ENCODE results near the gene SKAP1. TPM values are rescaled to one million over a fixed set of nuclear protein-coding genes. Genes with fewer than 3 reads are reported as not detected.

Gene SKAP1
- total RNA-seq, 1 donor from 2014 or later, result not detected

GRCh38 chr17:48241131-48241591, 188.9 kb downstream of the SKAP1 start:
- H3K27ac ChIP-seq (ENCODE audit: low read depth, low read length), result peak overlapping the region; percentile 54
- H3K4me2 ChIP-seq (ENCODE audit: low read length), result peak overlapping the region; percentile 66
- FAIRE-seq (no peak), DNase-seq (ENCODE audit: low read depth) (peak; percentile 73)
- H4K20me1 ChIP-seq (ENCODE audit: insufficient read depth, low read length), result no peaks in the 10 kb centered on the region
- no peaks in the 10 kb centered on the region for H3K36me3 Mint-ChIP-seq (ENCODE audit: low read depth, unreplicated experiment)
- no peaks in the 10 kb centered on the region for H3K36me3 ChIP-seq (ENCODE audit: insufficient read depth, low read length)
- peaks cover 41% of the 10 kb centered on the region for H3K4me1 Mint-ChIP-seq (ENCODE audit: low read depth, unreplicated experiment)
- no peaks in the 10 kb centered on the region for H3K27me3 Mint-ChIP-seq (ENCODE audit: low read depth, unreplicated experiment)
- TF ChIP-seq EZH2 (IDR thresholded peaks at IDR 0.05; ENCODE audit: insufficient read depth, low read length), result no peak
- TF ChIP-seq, protein P1, sequence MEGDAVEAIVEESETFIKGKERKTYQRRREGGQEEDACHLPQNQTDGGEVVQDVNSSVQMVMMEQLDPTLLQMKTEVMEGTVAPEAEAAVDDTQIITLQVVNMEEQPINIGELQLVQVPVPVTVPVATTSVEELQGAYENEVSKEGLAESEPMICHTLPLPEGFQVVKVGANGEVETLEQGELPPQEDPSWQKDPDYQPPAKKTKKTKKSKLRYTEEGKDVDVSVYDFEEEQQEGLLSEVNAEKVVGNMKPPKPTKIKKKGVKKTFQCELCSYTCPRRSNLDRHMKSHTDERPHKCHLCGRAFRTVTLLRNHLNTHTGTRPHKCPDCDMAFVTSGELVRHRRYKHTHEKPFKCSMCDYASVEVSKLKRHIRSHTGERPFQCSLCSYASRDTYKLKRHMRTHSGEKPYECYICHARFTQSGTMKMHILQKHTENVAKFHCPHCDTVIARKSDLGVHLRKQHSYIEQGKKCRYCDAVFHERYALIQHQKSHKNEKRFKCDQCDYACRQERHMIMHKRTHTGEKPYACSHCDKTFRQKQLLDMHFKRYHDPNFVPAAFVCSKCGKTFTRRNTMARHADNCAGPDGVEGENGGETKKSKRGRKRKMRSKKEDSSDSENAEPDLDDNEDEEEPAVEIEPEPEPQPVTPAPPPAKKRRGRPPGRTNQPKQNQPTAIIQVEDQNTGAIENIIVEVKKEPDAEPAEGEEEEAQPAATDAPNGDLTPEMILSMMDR (IDR thresholded peaks at IDR 0.05; ENCODE audit: insufficient read depth, low read depth, low read length), result no peak
- peaks cover 49% of the 10 kb centered on the region for H3K4me1 ChIP-seq (ENCODE audit: insufficient read depth, low read length)
- no peaks in the 10 kb centered on the region for H3K9me3 ChIP-seq (ENCODE audit: insufficient read depth, low read depth, low read length)
- H3K27ac Mint-ChIP-seq (ENCODE audit: unreplicated experiment), result no peak overlapping the region
- H2AFZ ChIP-seq (ENCODE audit: low read depth, low read length), result peak overlapping the region; percentile 48
- no peaks in the 10 kb centered on the region for H3K9me3 Mint-ChIP-seq (ENCODE audit: unreplicated experiment)
- H3K4me3 Mint-ChIP-seq (ENCODE audit: unreplicated experiment), result peak overlapping the region; percentile 4
- H3K79me2 ChIP-seq (ENCODE audit: insufficient read depth, low read length), result no peaks in the 10 kb centered on the region
- H3K4me3 ChIP-seq (ENCODE audit: insufficient read depth, low read depth, low read length), result no peak overlapping the region
- no peaks in the 10 kb centered on the region for H3K27me3 ChIP-seq (ENCODE audit: insufficient read depth, low read length)
- H3K9ac ChIP-seq (ENCODE audit: low read length), result no peak overlapping the region

GRCh38 chr17:48240562-48241130, 189.4 kb downstream of the SKAP1 start:
- Histone ChIP-seq H3K9ac (ENCODE audit: low read length) (no peak overlapping the region), H3K4me1 (ENCODE audit: insufficient read depth, low read length) (peaks cover 49% of the 10 kb centered on the region), H3K36me3 (ENCODE audit: insufficient read depth, low read length) (no peaks in the 10 kb centered on the region), H3K9me3 (ENCODE audit: insufficient read depth, low read depth, low read length) (no peaks in the 10 kb centered on the region), H3K27me3 (ENCODE audit: insufficient read depth, low read length) (no peaks in the 10 kb centered on the region), H3K79me2 (ENCODE audit: insufficient read depth, low read length) (no peaks in the 10 kb centered on the region), H2AFZ (ENCODE audit: low read depth, low read length) (no peak overlapping the region), H4K20me1 (ENCODE audit: insufficient read depth, low read length) (no peaks in the 10 kb centered on the region), H3K27ac (ENCODE audit: low read depth, low read length) (peak overlapping the region; percentile 54), H3K4me3 (ENCODE audit: insufficient read depth, low read depth, low read length) (no peak overlapping the region), H3K4me2 (ENCODE audit: low read length) (peak overlapping the region; percentile 66)
- TF ChIP-seq EZH2 (IDR thresholded peaks at IDR 0.05; ENCODE audit: insufficient read depth, low read length), result no peak
- TF ChIP-seq, protein P1 (IDR thresholded peaks at IDR 0.05; ENCODE audit: insufficient read depth, low read depth, low read length), result no peak
- peaks cover 40% of the 10 kb centered on the region for H3K4me1 Mint-ChIP-seq (ENCODE audit: low read depth, unreplicated experiment)
- H3K9me3 Mint-ChIP-seq (ENCODE audit: unreplicated experiment), result no peaks in the 10 kb centered on the region
- FAIRE-seq (no peak), DNase-seq (ENCODE audit: low read depth) (peak; percentile 44)
- no peaks in the 10 kb centered on the region for H3K36me3 Mint-ChIP-seq (ENCODE audit: low read depth, unreplicated experiment)
- H3K4me3 Mint-ChIP-seq (ENCODE audit: unreplicated experiment), result no peak overlapping the region
- no peaks in the 10 kb centered on the region for H3K27me3 Mint-ChIP-seq (ENCODE audit: low read depth, unreplicated experiment)
- H3K27ac Mint-ChIP-seq (ENCODE audit: unreplicated experiment), result no peak overlapping the region

- Histone ChIP-seq H3K4me1 (ENCODE audit: insufficient read depth, low read length) (peaks cover 49% of the 10 kb centered on the region), H3K9me3 (ENCODE audit: insufficient read depth, low read depth, low read length) (no peaks in the 10 kb centered on the region), H3K27me3 (ENCODE audit: insufficient read depth, low read length) (no peaks in the 10 kb centered on the region), H3K9ac (ENCODE audit: low read length) (no peak overlapping the region), H3K36me3 (ENCODE audit: insufficient read depth, low read length) (no peaks in the 10 kb centered on the region), H3K4me2 (ENCODE audit: low read length) (peak overlapping the region; percentile 66), H3K4me3 (ENCODE audit: insufficient read depth, low read depth, low read length) (no peak overlapping the region), H4K20me1 (ENCODE audit: insufficient read depth, low read length) (no peaks in the 10 kb centered on the region), H3K27ac (ENCODE audit: low read depth, low read length) (peak overlapping the region; percentile 54), H3K79me2 (ENCODE audit: insufficient read depth, low read length) (no peaks in the 10 kb centered on the region), H2AFZ (ENCODE audit: low read depth, low read length) (no peak overlapping the region)
- peaks cover 40% of the 10 kb centered on the region for H3K4me1 Mint-ChIP-seq (ENCODE audit: low read depth, unreplicated experiment)
- H3K27me3 Mint-ChIP-seq (ENCODE audit: low read depth, unreplicated experiment), result no peaks in the 10 kb centered on the region
- no peak for DNase-seq (ENCODE audit: low read depth)
- H3K36me3 Mint-ChIP-seq (ENCODE audit: low read depth, unreplicated experiment), result no peaks in the 10 kb centered on the region
- H3K4me3 Mint-ChIP-seq (ENCODE audit: unreplicated experiment), result no peak overlapping the region
- no peak for FAIRE-seq
- H3K27ac Mint-ChIP-seq (ENCODE audit: unreplicated experiment), result no peak overlapping the region
- H3K9me3 Mint-ChIP-seq (ENCODE audit: unreplicated experiment), result no peaks in the 10 kb centered on the region
- TF ChIP-seq EZH2 (IDR thresholded peaks at IDR 0.05; ENCODE audit: insufficient read depth, low read length), result no peak
- TF ChIP-seq, protein P1 (IDR thresholded peaks at IDR 0.05; ENCODE audit: insufficient read depth, low read depth, low read length), result no peak
Measured at GRCh38 chr17:48240122-48240521, 189.9 kb downstream of the SKAP1 start.
